Neuronal stem cell (in vitro differentiated cells): ENCODE data around the gene ARMC2.
"Not testable (repeated sequence)": the region's sequence is repeated elsewhere in the genome, so short reads cannot be mapped to it uniquely, and the experiment has no call there.

Experiments
- DNase-seq: peaks from one replicate; pipeline ENCODE4 v3.0.0-alpha.2; 2013; ENCODE audit warnings: low spot score
- H2AFZ ChIP-seq: one replicate; pipeline ENCODE4 v1.6.1; 2013; ENCODE audit warnings: mild to moderate bottlenecking, low read length, inconsistent platforms
- H2AK5ac ChIP-seq: 2 replicates; pipeline ENCODE4 v1.6.1; 2013; ENCODE audit warnings: low read depth, mild to moderate bottlenecking, inconsistent platforms, low read length, moderate library complexity, mixed read lengths
- H2BK120ac ChIP-seq: 2 replicates; pipeline ENCODE4 v1.6.1; 2013; ENCODE audit warnings: low read depth, mild to moderate bottlenecking, inconsistent platforms, low read length, moderate library complexity, mixed read lengths
- H2BK12ac ChIP-seq: one replicate; pipeline ENCODE4 v1.6.1; 2013; ENCODE audit warnings: low read length, inconsistent platforms
- H2BK15ac ChIP-seq: 2 replicates; pipeline ENCODE4 v1.6.1; 2013; ENCODE audit warnings: mild to moderate bottlenecking, low read length, inconsistent platforms, mixed read lengths
- H2BK5ac ChIP-seq: one replicate; pipeline ENCODE4 v1.6.1; 2013; ENCODE audit warnings: inconsistent platforms, mild to moderate bottlenecking, low read length, moderate library complexity
- H3K14ac ChIP-seq: one replicate; pipeline ENCODE4 v1.6.1; 2013; ENCODE audit warnings: low read length, inconsistent platforms
- H3K18ac ChIP-seq: 2 replicates; pipeline ENCODE4 v1.6.1; 2013; ENCODE audit warnings: low read length, inconsistent platforms
- H3K23ac ChIP-seq: 2 replicates; pipeline ENCODE4 v1.6.1; 2013; ENCODE audit warnings: low read depth, mild to moderate bottlenecking, mixed read lengths, low read length, inconsistent platforms; ENCODE audit not compliant: poor library complexity
- H3K27ac ChIP-seq: replicated peaks from 3 replicates; pipeline ENCODE4 v1.5.1; 2013; ENCODE audit warnings: low read length, inconsistent platforms
- H3K27me3 ChIP-seq, 3 experiments: 2 replicates each; pipeline ENCODE4 v1.6.1; 2013; ENCODE audit warnings: low read length in 3 of 3, mild to moderate bottlenecking in 2 of 3, inconsistent platforms in 1 of 3, low read depth in 1 of 3, mixed read lengths in 1 of 3, moderate library complexity in 1 of 3; ENCODE audit not compliant: control insufficient read depth in 3 of 3, insufficient read depth in 3 of 3
- H3K36me3 ChIP-seq, 2 donors: replicated peaks in 1 of 2; 2 replicates each; pipeline ENCODE4 v1.6.1; 2013; ENCODE audit warnings: low read length in 2 of 2; ENCODE audit not compliant: control insufficient read depth in 2 of 2, insufficient read depth in 2 of 2
- H3K4ac ChIP-seq: 2 replicates; pipeline ENCODE4 v1.6.1; 2013; ENCODE audit warnings: inconsistent platforms, mild to moderate bottlenecking, low read length, moderate library complexity
- H3K4me1 ChIP-seq, 2 donors: 1 replicate in 1 of 2; 2 replicates in 1 of 2; pipeline ENCODE4 v1.6.1; 2013; ENCODE audit warnings: low read length in 2 of 2, low read depth in 1 of 2; ENCODE audit not compliant: control insufficient read depth in 2 of 2, insufficient read depth in 1 of 2
- H3K4me2 ChIP-seq: one replicate; pipeline ENCODE4 v1.6.1; 2013; ENCODE audit warnings: mild to moderate bottlenecking, low read length, inconsistent platforms; ENCODE audit not compliant: insufficient read depth, poor library complexity, severe bottlenecking
- H3K4me3 ChIP-seq, 2 donors: 2 replicates each; pipeline ENCODE4 v1.5.1; 2013; ENCODE audit warnings: low read length in 2 of 2, mild to moderate bottlenecking in 2 of 2, inconsistent platforms in 1 of 2, moderate library complexity in 1 of 2
- H3K79me1 ChIP-seq: one replicate; pipeline ENCODE4 v1.6.1; 2013; ENCODE audit warnings: low read depth, mild to moderate bottlenecking, inconsistent platforms, low read length, moderate library complexity
- H3K9ac ChIP-seq: one replicate; pipeline ENCODE4 v1.6.1; 2013; ENCODE audit warnings: mild to moderate bottlenecking, low read depth, low read length, inconsistent platforms; ENCODE audit not compliant: poor library complexity
- H3K9me3 ChIP-seq, 2 donors: replicated peaks in 1 of 2; 2 replicates each; pipeline versions ENCODE3 to v1.6.1; 2013; ENCODE audit warnings: low read length in 2 of 2, mild to moderate bottlenecking in 2 of 2, inconsistent platforms in 1 of 2, low read depth in 1 of 2, mixed read lengths in 1 of 2, moderate library complexity in 1 of 2; ENCODE audit not compliant: control insufficient read depth in 2 of 2, insufficient read depth in 1 of 2
- H4K8ac ChIP-seq: one replicate; pipeline ENCODE4 v1.6.1; 2013; ENCODE audit warnings: low read depth, mild to moderate bottlenecking, inconsistent platforms, low read length, moderate library complexity
- H4K91ac ChIP-seq: one replicate; pipeline ENCODE4 v1.6.1; 2013; ENCODE audit warnings: low read length, low read depth, mild to moderate bottlenecking, inconsistent platforms; ENCODE audit not compliant: poor library complexity
- WGBS, 2 donors: extraction: QIAGEN DNeasy Blood & Tissue Kit; methylation state at CpG; one replicate each; pipeline ENCODE4 v1.1.7; 2013; ENCODE audit warnings: missing lambda C conversion rate in 2 of 2, mixed read lengths in 1 of 2; ENCODE audit not compliant: insufficient read length in 2 of 2, insufficient replicate concordance in 1 of 2; ENCODE audit errors: extremely low coverage in 2 of 2; 5-methylcytosine and 5-hydroxymethylcytosine counted together

The ARMC2 gene

DNA sequence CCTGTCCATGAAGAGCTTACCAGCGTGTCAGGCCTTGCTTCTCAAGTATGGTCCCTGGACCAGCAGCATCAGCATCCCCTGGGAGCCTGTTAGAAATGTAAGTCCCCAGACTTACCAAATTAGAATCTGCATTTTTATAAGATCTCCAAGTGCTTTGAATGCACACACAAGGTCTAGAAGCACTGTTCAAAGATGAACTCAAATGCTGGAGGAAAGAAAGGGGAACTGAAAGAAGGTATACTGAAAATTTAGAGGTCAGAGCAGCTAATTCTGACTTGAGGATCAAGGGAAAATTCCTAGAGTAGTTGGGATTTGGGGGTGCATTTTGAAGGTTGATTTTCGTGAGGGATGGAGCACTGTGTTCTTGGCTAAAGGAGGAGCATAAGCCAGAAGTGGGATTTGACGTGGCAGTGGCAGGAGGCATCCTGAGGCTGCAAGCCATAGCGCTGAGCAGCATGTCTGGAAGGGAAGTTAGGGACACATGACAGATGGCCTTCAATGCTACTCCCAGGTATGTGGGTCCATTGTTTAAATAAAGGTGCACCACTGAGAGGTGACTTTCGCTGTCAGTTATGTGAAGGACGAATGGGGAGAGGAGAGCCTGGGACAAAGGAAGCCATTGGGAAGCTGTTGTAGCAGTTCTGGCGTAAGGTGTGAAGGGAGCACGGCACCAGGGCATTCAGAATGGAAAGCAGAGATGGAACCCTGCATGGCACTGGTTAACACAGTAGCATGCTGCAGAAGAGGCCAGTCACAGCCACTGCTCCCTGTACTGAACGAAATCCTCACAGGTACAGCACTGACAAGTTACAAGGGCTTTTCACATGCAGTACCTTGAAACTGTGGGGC is 36.2 kb downstream of the ARMC2 start:
- Histone ChIP-seq H3K14ac (no peak overlapping the region), H3K4me2 (no peak overlapping the region), H3K79me1 (no peaks in the 10 kb centered on the region), H3K23ac (no peak overlapping the region), H2BK120ac (no peak overlapping the region), H3K4me1 (no peaks in the 10 kb centered on the region), H3K9me3 (peaks cover 0 to 2% of the 10 kb centered on the region in 2 donors), H4K91ac (no peak overlapping the region), H3K36me3 (peaks cover 0 to 5% of the 10 kb centered on the region in 2 donors), H2AFZ (no peak overlapping the region), H2BK15ac (no peak overlapping the region), H3K4me3 (no peak overlapping the region), H2BK12ac (no peak overlapping the region), H3K27me3 (no peaks in the 10 kb centered on the region), H3K9ac (no peak overlapping the region), H2AK5ac (no peak overlapping the region), H3K27ac (no peak overlapping the region), H4K8ac (no peak overlapping the region), H3K18ac (no peak overlapping the region), H3K4ac (no peak overlapping the region), H2BK5ac (no peak overlapping the region)
- no peak for DNase-seq
- no CpG with 5 or more reads among the region's 9 CpGs for WGBS, 2 donors

DNA sequence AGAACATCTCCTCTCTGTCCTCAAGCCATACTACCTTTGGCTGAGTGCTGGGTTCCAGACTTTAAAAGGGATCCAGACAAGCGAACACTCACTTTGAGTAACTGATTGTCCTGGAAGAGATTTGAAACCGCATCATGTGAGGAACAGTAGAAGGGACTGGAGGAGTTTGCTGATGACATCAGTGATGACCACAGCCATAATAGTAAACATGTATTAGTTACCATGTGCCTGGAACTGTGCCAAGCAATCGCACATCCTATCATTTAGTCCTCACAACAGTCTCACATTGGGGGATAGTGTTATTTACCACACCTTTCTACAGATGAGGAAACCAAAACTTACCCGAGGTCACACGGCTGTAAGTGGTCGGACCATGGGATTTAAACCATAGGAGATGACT is 39.8 kb downstream of the ARMC2 start:
- Histone ChIP-seq H3K9me3 (no peaks in the 10 kb centered on the region), H2BK120ac (no peak overlapping the region), H2AK5ac (no peak overlapping the region), H4K8ac (no peak overlapping the region), H3K4me1 (no peaks in the 10 kb centered on the region), H2AFZ (no peak overlapping the region), H3K9ac (no peak overlapping the region), H2BK5ac (no peak overlapping the region), H3K14ac (no peak overlapping the region), H4K91ac (no peak overlapping the region), H3K27ac (no peak overlapping the region), H3K18ac (no peak overlapping the region), H3K27me3 (no peaks in the 10 kb centered on the region), H2BK12ac (no peak overlapping the region), H3K79me1 (no peaks in the 10 kb centered on the region), H3K4me2 (no peak overlapping the region), H3K36me3 (peaks cover 0 to 3% of the 10 kb centered on the region in 2 donors), H3K23ac (no peak overlapping the region), H3K4ac (no peak overlapping the region), H2BK15ac (no peak overlapping the region), H3K4me3 (no peak overlapping the region)
- WGBS, 2 donors = no CpG with 5 or more reads among the region's 6 CpGs
- DNase-seq = no peak

DNA sequence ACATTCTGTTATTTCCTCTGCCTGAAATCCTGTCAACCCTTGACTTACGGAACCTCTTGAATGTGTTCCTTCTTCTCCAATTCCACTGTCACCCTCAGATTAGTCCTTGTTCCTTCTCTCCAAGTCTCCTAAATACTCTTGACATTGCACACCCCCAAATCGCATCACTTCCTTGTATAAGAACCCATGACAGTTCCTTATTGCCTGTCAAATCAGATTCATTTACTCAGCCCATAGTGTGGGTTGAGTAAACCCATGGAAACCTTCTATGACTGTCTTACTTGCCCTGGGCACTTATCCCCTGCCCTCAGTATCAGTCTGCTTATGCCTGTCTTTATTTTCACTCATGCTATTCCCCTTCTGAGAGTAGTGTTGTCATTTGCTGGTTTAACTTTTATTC is 40.5 kb downstream of the ARMC2 start:
- Histone ChIP-seq H3K18ac (no peak overlapping the region), H2BK12ac (no peak overlapping the region), H3K27me3 (no peaks in the 10 kb centered on the region), H3K79me1 (no peaks in the 10 kb centered on the region), H2AFZ (no peak overlapping the region), H4K91ac (no peak overlapping the region), H3K14ac (no peak overlapping the region), H2BK120ac (no peak overlapping the region), H3K4me2 (no peak overlapping the region), H3K36me3 (peaks cover 0 to 3% of the 10 kb centered on the region in 2 donors), H3K4ac (no peak overlapping the region), H3K4me3 (no peak overlapping the region), H2AK5ac (no peak overlapping the region), H2BK5ac (no peak overlapping the region), H3K23ac (no peak overlapping the region), H3K27ac (no peak overlapping the region), H3K4me1 (no peaks in the 10 kb centered on the region), H2BK15ac (no peak overlapping the region), H3K9me3 (no peaks in the 10 kb centered on the region), H4K8ac (no peak overlapping the region), H3K9ac (no peak overlapping the region)
- DNase-seq = no peak
- WGBS, 2 donors = no CpG with 5 or more reads among the region's 2 CpGs

DNA sequence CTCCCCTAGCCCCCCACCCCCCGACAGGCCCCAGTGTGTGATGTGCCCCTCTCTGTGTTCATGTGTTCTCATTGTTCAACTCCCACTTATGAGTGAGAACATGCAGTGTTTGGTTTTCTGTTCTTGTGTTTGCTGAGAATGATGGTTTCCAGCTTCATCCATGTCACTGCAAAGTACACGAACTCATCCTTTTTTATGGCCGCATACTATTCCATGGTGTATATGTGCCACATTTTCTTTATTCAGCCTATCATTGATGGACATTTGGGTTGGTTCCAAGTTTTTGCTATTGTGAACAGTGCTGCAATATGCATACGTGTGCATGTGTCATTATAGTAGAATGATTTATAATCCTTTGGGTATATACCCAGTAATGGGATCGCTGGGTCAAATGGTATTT is 42.7 kb downstream of the ARMC2 start:
- H3K36me3 ChIP-seq, H2BK5ac ChIP-seq, H3K4ac ChIP-seq, H4K91ac ChIP-seq, H2AK5ac ChIP-seq, H3K79me1 ChIP-seq, H3K23ac ChIP-seq, H2BK120ac ChIP-seq, H3K4me3 ChIP-seq, H2AFZ ChIP-seq, H3K27ac ChIP-seq, H3K4me2 ChIP-seq, H3K27me3 ChIP-seq, H2BK15ac ChIP-seq, DNase-seq, H3K9me3 ChIP-seq, H2BK12ac ChIP-seq, H3K18ac ChIP-seq, H3K14ac ChIP-seq, H4K8ac ChIP-seq, H3K4me1 ChIP-seq, H3K9ac ChIP-seq: not testable (repeated sequence)
- no CpG with 5 or more reads among the region's 5 CpGs for WGBS, 2 donors
